ENCODE measurements around the gene AP4M1.
"Not testable (repeated sequence)": the region's sequence is repeated elsewhere in the genome, so short reads cannot be mapped to it uniquely, and the experiment has no call there.

AP4M1 gene

DNA sequence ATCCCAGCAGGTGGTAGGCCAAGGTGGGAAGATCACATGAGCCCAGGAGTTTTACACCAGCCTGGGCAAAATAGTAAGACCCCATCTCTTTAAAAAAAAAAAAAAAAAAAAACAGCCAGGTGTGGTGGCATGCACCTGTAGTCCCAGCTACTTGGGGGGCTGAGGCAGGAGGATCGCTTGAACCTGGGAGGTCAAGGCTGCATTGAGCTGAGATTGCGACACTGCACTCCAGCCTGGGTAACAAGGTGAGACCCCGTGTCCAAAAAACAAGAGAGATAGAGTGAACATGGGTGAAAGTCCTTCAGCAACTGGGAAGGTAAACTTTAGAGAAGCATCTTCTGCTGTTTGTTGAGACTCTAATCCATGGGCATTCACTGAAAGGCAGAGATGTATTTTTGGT lies 41.0 kb downstream of the AP4M1 start:
- TF ChIP-seq RARB (CRISPR knock-in tag; IDR thresholded peaks at IDR 0.05): no peak
- no peak for TF ChIP-seq ARNTL (CRISPR knock-in tag; IDR thresholded peaks at IDR 0.05; ENCODE audit: borderline replicate concordance, low read depth)
- no peak for TF ChIP-seq TSHZ2 (CRISPR knock-in tag; IDR thresholded peaks at IDR 0.05)
- no peak for TF ChIP-seq OSR1 (CRISPR knock-in tag; IDR thresholded peaks at IDR 0.05)
- TF ChIP-seq CSRNP3 (CRISPR knock-in tag; IDR thresholded peaks at IDR 0.05): no peak
- TF ChIP-seq BACH2 (CRISPR knock-in tag; IDR thresholded peaks at IDR 0.05; ENCODE audit: borderline replicate concordance): no peak
- TF ChIP-seq, protein P1, sequence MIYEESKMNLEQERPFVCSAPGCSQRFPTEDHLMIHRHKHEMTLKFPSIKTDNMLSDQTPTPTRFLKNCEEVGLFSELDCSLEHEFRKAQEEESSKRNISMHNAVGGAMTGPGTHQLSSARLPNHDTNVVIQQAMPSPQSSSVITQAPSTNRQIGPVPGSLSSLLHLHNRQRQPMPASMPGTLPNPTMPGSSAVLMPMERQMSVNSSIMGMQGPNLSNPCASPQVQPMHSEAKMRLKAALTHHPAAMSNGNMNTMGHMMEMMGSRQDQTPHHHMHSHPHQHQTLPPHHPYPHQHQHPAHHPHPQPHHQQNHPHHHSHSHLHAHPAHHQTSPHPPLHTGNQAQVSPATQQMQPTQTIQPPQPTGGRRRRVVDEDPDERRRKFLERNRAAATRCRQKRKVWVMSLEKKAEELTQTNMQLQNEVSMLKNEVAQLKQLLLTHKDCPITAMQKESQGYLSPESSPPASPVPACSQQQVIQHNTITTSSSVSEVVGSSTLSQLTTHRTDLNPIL (CRISPR knock-in tag; IDR thresholded peaks at IDR 0.05; ENCODE audit: low read depth): no peak
- no peak for TF ChIP-seq TOX (CRISPR knock-in tag; IDR thresholded peaks at IDR 0.05; ENCODE audit: borderline replicate concordance)
- no peak for TF ChIP-seq ZC3H10 (CRISPR knock-in tag; IDR thresholded peaks at IDR 0.05)
- TF ChIP-seq PPARA (CRISPR knock-in tag; IDR thresholded peaks at IDR 0.05; ENCODE audit: borderline replicate concordance): no peak
- TF ChIP-seq ZNF565 (CRISPR knock-in tag; conservative IDR thresholded peaks at IDR 0.05; ENCODE audit: low read depth): no peak
- TF ChIP-seq ESRRG (CRISPR knock-in tag; IDR thresholded peaks at IDR 0.05): no peak
- TF ChIP-seq ZNF70 (CRISPR knock-in tag; IDR thresholded peaks at IDR 0.05): no peak
- TF ChIP-seq SNAI2 (CRISPR knock-in tag; IDR thresholded peaks at IDR 0.05): no peak
- no peak for TF ChIP-seq ZFP3 (CRISPR knock-in tag; IDR thresholded peaks at IDR 0.05)
- TF ChIP-seq, protein P2, sequence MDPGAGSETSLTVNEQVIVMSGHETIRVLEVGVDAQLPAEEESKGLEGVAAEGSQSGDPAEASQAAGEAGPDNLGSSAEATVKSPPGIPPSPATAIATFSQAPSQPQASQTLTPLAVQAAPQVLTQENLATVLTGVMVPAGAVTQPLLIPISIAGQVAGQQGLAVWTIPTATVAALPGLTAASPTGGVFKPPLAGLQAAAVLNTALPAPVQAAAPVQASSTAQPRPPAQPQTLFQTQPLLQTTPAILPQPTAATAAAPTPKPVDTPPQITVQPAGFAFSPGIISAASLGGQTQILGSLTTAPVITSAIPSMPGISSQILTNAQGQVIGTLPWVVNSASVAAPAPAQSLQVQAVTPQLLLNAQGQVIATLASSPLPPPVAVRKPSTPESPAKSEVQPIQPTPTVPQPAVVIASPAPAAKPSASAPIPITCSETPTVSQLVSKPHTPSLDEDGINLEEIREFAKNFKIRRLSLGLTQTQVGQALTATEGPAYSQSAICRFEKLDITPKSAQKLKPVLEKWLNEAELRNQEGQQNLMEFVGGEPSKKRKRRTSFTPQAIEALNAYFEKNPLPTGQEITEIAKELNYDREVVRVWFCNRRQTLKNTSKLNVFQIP (CRISPR knock-in tag; IDR thresholded peaks at IDR 0.05; ENCODE audit: borderline replicate concordance, low read depth): no peak
- no peak for TF ChIP-seq ZNF8 (CRISPR knock-in tag; IDR thresholded peaks at IDR 0.05)
- no peak for TF ChIP-seq CSDC2 (CRISPR knock-in tag; IDR thresholded peaks at IDR 0.05)
- no peak for TF ChIP-seq TCF4 (CRISPR knock-in tag; IDR thresholded peaks at IDR 0.05; ENCODE audit: borderline replicate concordance)
- TF ChIP-seq GLIS3 (CRISPR knock-in tag; IDR thresholded peaks at IDR 0.05): no peak
- no peak for ATAC-seq

DNA sequence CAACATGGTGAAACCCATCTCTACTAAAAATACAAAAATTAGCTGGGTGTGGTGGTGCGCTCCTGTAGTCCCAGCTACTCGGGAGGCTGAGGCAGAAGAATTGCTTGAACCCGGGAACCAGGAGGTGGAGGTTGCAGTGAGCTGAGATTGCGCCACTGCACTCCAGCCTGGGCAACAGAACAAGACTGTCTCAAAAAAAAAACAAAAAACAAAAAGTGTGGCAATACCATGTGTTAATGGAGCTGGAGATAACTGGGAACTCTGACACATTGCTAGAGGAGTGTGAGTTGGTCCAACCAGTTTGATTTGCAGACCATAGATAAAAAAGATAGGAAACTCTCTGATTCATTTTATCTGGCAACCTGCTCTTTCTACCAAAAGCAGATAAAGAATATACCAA lies 44.9 kb downstream of the AP4M1 start:
- ATAC-seq: not testable (repeated sequence)

DNA sequence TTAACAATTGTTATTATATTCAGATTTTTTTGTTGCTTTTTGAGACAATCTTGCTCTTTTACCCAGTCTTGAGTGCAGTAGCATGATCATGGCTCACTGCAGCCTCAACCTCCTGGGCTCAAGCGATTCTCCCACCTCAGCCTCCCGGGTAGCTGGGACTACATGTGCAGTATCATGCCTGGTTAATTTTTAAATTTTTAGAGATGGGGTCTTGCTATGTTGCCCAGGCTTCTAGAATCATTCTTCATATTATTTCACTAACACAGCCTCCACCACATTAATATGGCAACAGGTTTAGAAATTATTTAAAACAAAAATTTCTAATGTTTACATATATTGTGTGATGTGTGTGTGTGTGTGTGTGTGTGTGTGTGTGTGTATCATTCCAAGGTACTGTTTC lies 45.8 kb downstream of the AP4M1 start:
- no peak for TF ChIP-seq TOX (CRISPR knock-in tag; IDR thresholded peaks at IDR 0.05; ENCODE audit: borderline replicate concordance)
- TF ChIP-seq ZNF70 (CRISPR knock-in tag; IDR thresholded peaks at IDR 0.05): no peak
- TF ChIP-seq ARNTL (CRISPR knock-in tag; IDR thresholded peaks at IDR 0.05; ENCODE audit: borderline replicate concordance, low read depth): no peak
- TF ChIP-seq ESRRG (CRISPR knock-in tag; IDR thresholded peaks at IDR 0.05): no peak
- no peak for TF ChIP-seq CSDC2 (CRISPR knock-in tag; IDR thresholded peaks at IDR 0.05)
- no peak for TF ChIP-seq SNAI2 (CRISPR knock-in tag; IDR thresholded peaks at IDR 0.05)
- no peak for TF ChIP-seq ZC3H10 (CRISPR knock-in tag; IDR thresholded peaks at IDR 0.05)
- no peak for ATAC-seq

GRCh38 chr7:100148225-100148558 lies 46.7 kb downstream of the AP4M1 start:
- TF ChIP-seq, protein P2 (CRISPR knock-in tag; IDR thresholded peaks at IDR 0.05; ENCODE audit: borderline replicate concordance, low read depth): no peak
- TF ChIP-seq OSR1 (CRISPR knock-in tag; IDR thresholded peaks at IDR 0.05) (no peak), SNAI2 (CRISPR knock-in tag; IDR thresholded peaks at IDR 0.05) (no peak), CSRNP3 (CRISPR knock-in tag; IDR thresholded peaks at IDR 0.05) (no peak), ZFP30 (CRISPR knock-in tag; IDR thresholded peaks at IDR 0.05) (no peak)
- ATAC-seq: no peak
